K562 (cell line): ENCODE results near the gene C1orf174. TPM values are rescaled to one million over a fixed set of nuclear protein-coding genes. Genes with fewer than 3 reads are reported as not detected.

Source experiments
- ATAC-seq: fragments of 200-7000 bp; cut with Tn5 transposase; 3 replicates; pipeline ENCODE4 v1.9.1; 2020; ENCODE audit warnings: moderate library complexity
- BruUV-seq: library from RNA; stranded (reverse); fragments of 400-500 nt; replicated peaks from 2 replicates; lab custom pipeline; 2021; lab: Mats Ljungman, UMichigan
- CTCF ChIA-PET: fragments of 300-600 bp; formaldehyde crosslinking; extraction: SDS; loops from one replicate; lab custom pipeline; 2021; ENCODE audit warnings: low intra/inter-chr PET ratio; lab: Yijun Ruan, JAX
- POLR2A ChIA-PET: fragments of 300-600, 350-650 bp; sonication (Branson Sonifier 250); formaldehyde crosslinking; extraction: SDS; loops from one replicate; lab custom pipeline; 2021; ENCODE audit warnings: antibody characterized with exemption, inconsistent platforms; lab: Yijun Ruan, JAX
- DNase-seq, 4 experiments: peaks; one replicate each; pipeline versions ENCODE4 v3.0.0 to v3.0.0-alpha.2; 2011 to 2018; ENCODE audit warnings: low spot score in 3 of 4, mixed read lengths in 3 of 4; ENCODE audit errors: extremely low read depth in 1 of 4
- FAIRE-seq: peaks from 2 replicates; lab custom pipeline; 2011; peaks lifted over from hg19 to GRCh38; lab: Jason Lieb, UNC
- H2AFZ ChIP-seq: 2 replicates; pipeline ENCODE4 v1.6.0; 2011; ENCODE audit warnings: low read depth, low read length, control low read depth, inconsistent platforms
- H3K27ac ChIP-seq: fragments of 200-600 bp; 3 replicates; pipeline ENCODE4 v1.8.0; 2011; ENCODE audit warnings: low read depth, mild to moderate bottlenecking, control low read depth, inconsistent platforms, low read length, moderate library complexity, mixed read lengths; ENCODE audit errors: extremely low read depth
- H3K27me3 ChIP-seq, 2 experiments: fragments of 300-600 bp in 1 of 2; 2 replicates in 1 of 2; 3 replicates in 1 of 2; pipeline versions ENCODE4 v1.6.0 to v1.8.0; 2011; ENCODE audit warnings: inconsistent platforms in 2 of 2, low read length in 2 of 2, mild to moderate bottlenecking in 1 of 2, mixed read lengths in 1 of 2, moderate library complexity in 1 of 2; ENCODE audit not compliant: control insufficient read depth in 2 of 2, insufficient read depth in 2 of 2
- H3K36me3 ChIP-seq: fragments of 300-600 bp; 3 replicates; pipeline ENCODE4 v1.8.0; 2011; ENCODE audit warnings: mild to moderate bottlenecking, low read length, inconsistent platforms; ENCODE audit not compliant: control insufficient read depth, insufficient read depth
- H3K4me1 ChIP-seq, 2 experiments: fragments of 200-600 bp in 1 of 2; replicated peaks in 1 of 2; 2 replicates in 1 of 2; 3 replicates in 1 of 2; pipeline versions ENCODE4 v1.5.1 to v1.8.0; 2011; ENCODE audit warnings: inconsistent platforms in 2 of 2, low read length in 2 of 2, mild to moderate bottlenecking in 1 of 2, mixed read lengths in 1 of 2, moderate library complexity in 1 of 2; ENCODE audit not compliant: control insufficient read depth in 2 of 2, insufficient read depth in 2 of 2
- H3K4me2 ChIP-seq: 2 replicates; pipeline ENCODE4 v1.6.1; 2011; ENCODE audit warnings: low read length, control low read depth, inconsistent platforms, mixed read lengths; ENCODE audit not compliant: insufficient read depth
- H3K4me3 ChIP-seq: fragments of 200-600 bp; sonication (generic), shearing (Covaris generic); 2 replicates; pipeline ENCODE4 v1.5.1; 2016; ENCODE audit warnings: control low read depth, inconsistent platforms
- H3K79me2 ChIP-seq: fragments of 200-600 bp; 3 replicates; pipeline ENCODE4 v1.8.0; 2011; ENCODE audit warnings: low read length, inconsistent platforms; ENCODE audit not compliant: control insufficient read depth, insufficient read depth
- H3K9ac ChIP-seq, 2 experiments: 2 replicates each; pipeline versions ENCODE4 v1.6.0 to v1.6.1; 2011; ENCODE audit warnings: low read depth in 2 of 2, low read length in 2 of 2, control low read depth in 1 of 2, inconsistent platforms in 1 of 2, mild to moderate bottlenecking in 1 of 2, mixed read lengths in 1 of 2; ENCODE audit not compliant: insufficient read depth in 1 of 2
- H3K9me1 ChIP-seq: one replicate; pipeline ENCODE4 v1.6.0; 2011; ENCODE audit warnings: inconsistent platforms, mild to moderate bottlenecking, low read length, moderate library complexity; ENCODE audit not compliant: control insufficient read depth, insufficient read depth
- H3K9me3 ChIP-seq: replicated peaks from 2 replicates; pipeline ENCODE4 v1.5.1; 2011; ENCODE audit warnings: low read depth, low read length, inconsistent platforms; ENCODE audit not compliant: control insufficient read depth, insufficient read depth
- H4K20me1 ChIP-seq: replicated peaks from 2 replicates; pipeline ENCODE4 v1.6.1; 2011; ENCODE audit warnings: low read length, inconsistent platforms, mixed read lengths; ENCODE audit not compliant: control insufficient read depth, insufficient read depth
- XRCC5 ChIP-seq: fragments of 200-400 bp; formaldehyde crosslinking; IDR thresholded peaks from 2 replicates; pipeline ENCODE4 v1.6.1; 2017; ENCODE audit warnings: low read depth, mild to moderate bottlenecking, low read length
- ZNF143 ChIP-seq: sonication (generic); formaldehyde crosslinking; IDR thresholded peaks from 2 replicates; pipeline ENCODE4 v1.9.0; 2022; ENCODE audit warnings: mild to moderate bottlenecking, missing genetic modification reagents
- WGBS: fragments of 100-300 bp; shearing (Covaris generic); methylation state at CpG from one replicate; pipeline ENCODE4 v1.1.6; 2016; ENCODE audit warnings: low coverage, mixed read lengths; ENCODE audit not compliant: insufficient coverage; ENCODE audit errors: missing lambda C conversion rate; 5-methylcytosine and 5-hydroxymethylcytosine counted together
- in situ Hi-C: fragments of 300-500 bp; cut with MboI; formaldehyde crosslinking; loops from 4 replicates; pipeline ENCODE4 v1.15.0; 2018; ENCODE audit warnings: inconsistent platforms, mixed read lengths
- intact Hi-C: fragments of 100-400 bp; cut with micrococcal nuclease; formaldehyde crosslinking; loops from 2 replicates; pipeline ENCODE4 v1.14.2; 2022
- polyA plus RNA-seq, 8 experiments: library from polyadenylated mRNA; depleted of rRNA in 4 of 8; stranded (reverse) in 5 of 8; unstranded in 3 of 8; fragments of >200 nt; fragmentation: Nextera tagmentation in 2 of 8; fragmentation: Illumina TruSeq in 1 of 8; extraction: Ambion mirVana in 2 of 8; extraction: Trizol in 1 of 8; gene quantifications; 2 replicates each; pipeline versions ENCODE4 v1.2.1 to v1.2.3, GENCODE V29; 2011 to 2014; ENCODE audit warnings: inconsistent platforms in 1 of 8, missing spikeins in 1 of 8
- total RNA-seq, 7 experiments: library from RNA; depleted of rRNA in 6 of 7; stranded (reverse); fragments of >200 nt in 6 of 7; fragmentation: Illumina TruSeq in 2 of 7; extraction: Trizol in 2 of 7; gene quantifications; 2 replicates each; pipeline versions ENCODE4 v1.2.1 to v1.2.3, GENCODE V29; 2011 to 2021; ENCODE audit warnings: low replicate concordance in 1 of 7
- TF ChIP-seq, protein P1 (sequence below): sonication (generic); formaldehyde crosslinking; IDR thresholded peaks from 2 replicates; pipeline ENCODE4 v1.5.0; 2020; ENCODE audit warnings: missing genetic modification reagents
- TF ChIP-seq, protein P2 (sequence below): sonication (generic); formaldehyde crosslinking; IDR thresholded peaks from 2 replicates; pipeline ENCODE4 v1.9.0; 2022; ENCODE audit warnings: mild to moderate bottlenecking, missing genetic modification reagents
- TF ChIP-seq, protein P3 (sequence below), 2 experiments: fragments of 450-650 bp; conservative IDR thresholded peaks; 2 replicates each; pipeline ENCODE4 v1.6.1; 2017; ENCODE audit warnings: mild to moderate bottlenecking in 2 of 2, moderate library complexity in 2 of 2

C1orf174 gene
- total and polyA plus RNA-seq, 9 of the 15 experiments (the other 6 are each of a cell fraction or from before 2014, with no cell fraction given): 38.5 to 64.9 (median 45.4) TPM

DNA sequence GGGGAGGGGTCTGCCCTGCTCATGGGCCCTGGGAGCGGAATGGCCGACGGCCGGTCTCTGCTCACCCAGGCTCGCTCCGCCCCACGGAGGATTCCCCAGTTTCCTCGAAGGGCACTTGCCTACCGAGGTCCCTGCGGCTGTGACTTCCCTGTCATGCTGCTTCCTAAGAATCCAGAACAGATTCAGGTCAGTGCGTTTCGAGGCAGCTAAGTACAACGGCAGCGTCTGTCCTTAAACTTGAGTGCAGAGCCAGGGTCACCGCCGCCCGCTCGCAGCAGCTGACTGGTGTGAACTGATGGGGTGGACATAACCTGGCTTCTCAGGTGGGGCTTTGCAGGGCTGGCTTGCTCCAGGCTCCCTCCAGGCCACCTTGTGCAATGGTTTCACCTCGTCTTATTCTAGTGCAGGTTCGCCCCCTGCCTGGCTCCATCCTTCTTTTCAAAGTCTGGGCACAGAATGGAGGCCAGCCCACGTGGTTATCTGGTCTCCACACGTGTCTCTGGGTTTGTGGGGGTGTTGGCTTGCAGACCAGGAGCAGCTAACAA, 7.6 kb upstream of the C1orf174 start:
- Histone ChIP-seq H3K4me3 (no peak overlapping the region), H3K9me1 (no peaks in the 10 kb centered on the region), H3K27ac (no peak overlapping the region), H3K27me3 (peaks cover 0 to 21% of the 10 kb centered on the region in 2 experiments; a peak in 4 of 5 replicates), H4K20me1 (peaks cover 13% of the 10 kb centered on the region; the same call in 1 of the 2 replicates), H3K9ac (peak overlapping the region in 1 of 2 experiments; percentile 79; a peak in 2 of 4 replicates), H3K4me2 (no peak overlapping the region), H3K9me3 (no peaks in the 10 kb centered on the region), H3K4me1 (peaks cover 10 to 63% of the 10 kb centered on the region in 2 experiments; a peak in 4 of 5 replicates), H2AFZ (no peak overlapping the region), H3K79me2 (no peaks in the 10 kb centered on the region), H3K36me3 (no peaks in the 10 kb centered on the region)
- 49% methylated on average over 22 of the region's 22 CpGs for WGBS
- ATAC-seq: no peak
- peak; percentile 26 for FAIRE-seq
- POLR2A ChIA-PET: interaction anchor here (0.6 to 0.9 kb wide), 5 partner anchors 122 to 487 kb away, joined by 3 read pairs; no protein-coding TSS in a partner anchor
- intact Hi-C loops: loop anchor here (1.0 kb wide), 1 partner anchor 122 kb away; no protein-coding TSS in a partner anchor
- DNase-seq: peak in 1 of 4 experiments; percentile 46
- CTCF ChIA-PET: interaction anchor here (0.9 kb wide), 1 partner anchor 122 kb away, joined by 7 read pairs; no protein-coding TSS in a partner anchor
- in situ Hi-C loops: no loop called here
- no TSS peak for BruUV-seq
- TF ChIP-seq ZNF143 (CRISPR knock-in tag) (no peak), XRCC5 (no peak)
- TF ChIP-seq, protein P1, sequence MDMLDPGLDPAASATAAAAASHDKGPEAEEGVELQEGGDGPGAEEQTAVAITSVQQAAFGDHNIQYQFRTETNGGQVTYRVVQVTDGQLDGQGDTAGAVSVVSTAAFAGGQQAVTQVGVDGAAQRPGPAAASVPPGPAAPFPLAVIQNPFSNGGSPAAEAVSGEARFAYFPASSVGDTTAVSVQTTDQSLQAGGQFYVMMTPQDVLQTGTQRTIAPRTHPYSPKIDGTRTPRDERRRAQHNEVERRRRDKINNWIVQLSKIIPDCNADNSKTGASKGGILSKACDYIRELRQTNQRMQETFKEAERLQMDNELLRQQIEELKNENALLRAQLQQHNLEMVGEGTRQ (CRISPR knock-in tag): peak; percentile 26; the same call in 1 of the 2 replicates
- TF ChIP-seq, protein P2, sequence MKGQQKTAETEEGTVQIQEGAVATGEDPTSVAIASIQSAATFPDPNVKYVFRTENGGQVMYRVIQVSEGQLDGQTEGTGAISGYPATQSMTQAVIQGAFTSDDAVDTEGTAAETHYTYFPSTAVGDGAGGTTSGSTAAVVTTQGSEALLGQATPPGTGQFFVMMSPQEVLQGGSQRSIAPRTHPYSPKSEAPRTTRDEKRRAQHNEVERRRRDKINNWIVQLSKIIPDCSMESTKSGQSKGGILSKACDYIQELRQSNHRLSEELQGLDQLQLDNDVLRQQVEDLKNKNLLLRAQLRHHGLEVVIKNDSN (CRISPR knock-in tag): peak; percentile 62; the same call in 1 of the 2 replicates
- TF ChIP-seq, protein P3, sequence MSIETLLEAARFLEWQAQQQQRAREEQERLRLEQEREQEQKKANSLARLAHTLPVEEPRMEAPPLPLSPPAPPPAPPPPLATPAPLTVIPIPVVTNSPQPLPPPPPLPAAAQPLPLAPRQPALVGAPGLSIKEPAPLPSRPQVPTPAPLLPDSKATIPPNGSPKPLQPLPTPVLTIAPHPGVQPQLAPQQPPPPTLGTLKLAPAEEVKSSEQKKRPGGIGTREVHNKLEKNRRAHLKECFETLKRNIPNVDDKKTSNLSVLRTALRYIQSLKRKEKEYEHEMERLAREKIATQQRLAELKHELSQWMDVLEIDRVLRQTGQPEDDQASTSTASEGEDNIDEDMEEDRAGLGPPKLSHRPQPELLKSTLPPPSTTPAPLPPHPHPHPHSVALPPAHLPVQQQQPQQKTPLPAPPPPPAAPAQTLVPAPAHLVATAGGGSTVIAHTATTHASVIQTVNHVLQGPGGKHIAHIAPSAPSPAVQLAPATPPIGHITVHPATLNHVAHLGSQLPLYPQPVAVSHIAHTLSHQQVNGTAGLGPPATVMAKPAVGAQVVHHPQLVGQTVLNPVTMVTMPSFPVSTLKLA (conservative IDR thresholded peaks at IDR 0.05): peak in 1 of 2 experiments; percentile 38; a peak in 2 of 4 replicates
